H9 (cell line): Measurements from ENCODE around the gene TRIP6. TPM values are rescaled to one million over a fixed set of nuclear protein-coding genes. Genes with fewer than 3 reads are reported as not detected.
A peak's percentile ranks its signal among the peaks of the same experiment; 100 is the strongest.

Experiments used
- DNase-seq: peaks from one replicate; pipeline ENCODE4 v3.0.0-alpha.2; 2017
- H2AFZ ChIP-seq: one replicate; pipeline ENCODE4 v1.6.1; 2013; ENCODE audit warnings: mild to moderate bottlenecking, low read length, control low read depth, moderate library complexity
- H2AK5ac ChIP-seq: 2 replicates; pipeline ENCODE4 v1.6.1; 2013; ENCODE audit warnings: low read length, control low read depth, mixed read lengths; ENCODE audit not compliant: insufficient read length
- H2BK120ac ChIP-seq: one replicate; pipeline ENCODE4 v1.6.1; 2013; ENCODE audit warnings: low read depth, mild to moderate bottlenecking, low read length, control low read depth, inconsistent platforms; ENCODE audit not compliant: poor library complexity, severe bottlenecking
- H2BK12ac ChIP-seq: 2 replicates; pipeline ENCODE4 v1.6.1; 2013; ENCODE audit warnings: low read length, control low read depth, mixed read lengths, low read depth; ENCODE audit not compliant: insufficient read length
- H2BK15ac ChIP-seq: 2 replicates; pipeline ENCODE4 v1.6.1; 2013; ENCODE audit warnings: low read depth, low read length, control low read depth
- H2BK20ac ChIP-seq: one replicate; pipeline ENCODE4 v1.6.1; 2013; ENCODE audit warnings: low read depth, mild to moderate bottlenecking, low read length, control low read depth, inconsistent platforms; ENCODE audit not compliant: poor library complexity, severe bottlenecking
- H2BK5ac ChIP-seq: 2 replicates; pipeline ENCODE4 v1.6.1; 2013; ENCODE audit warnings: low read length, control low read depth, mixed read lengths; ENCODE audit not compliant: insufficient read length
- H3K14ac ChIP-seq: 2 replicates; pipeline ENCODE4 v1.6.1; 2013; ENCODE audit warnings: low read length, control low read depth; ENCODE audit not compliant: insufficient read depth
- H3K18ac ChIP-seq: 2 replicates; pipeline ENCODE4 v1.6.1; 2013; ENCODE audit warnings: low read depth, mild to moderate bottlenecking, mixed read lengths, low read length, control low read depth; ENCODE audit not compliant: insufficient read length
- H3K23ac ChIP-seq: 2 replicates; pipeline ENCODE4 v1.6.1; 2013; ENCODE audit warnings: low read length, control low read depth, mixed read lengths, low read depth; ENCODE audit not compliant: insufficient read length
- H3K23me2 ChIP-seq: 2 replicates; pipeline ENCODE4 v1.6.1; 2013; ENCODE audit warnings: low read depth, mild to moderate bottlenecking, mixed read lengths, low read length, control low read depth; ENCODE audit not compliant: insufficient read length, poor library complexity, severe bottlenecking
- H3K27ac ChIP-seq: 2 replicates; pipeline ENCODE4 v1.5.1; 2013; ENCODE audit warnings: low read length, control low read depth, mixed read lengths, low read depth; ENCODE audit not compliant: insufficient read length
- H3K27me3 ChIP-seq: 2 replicates; pipeline ENCODE4 v1.6.1; 2013; ENCODE audit warnings: low read length, control low read depth, inconsistent platforms; ENCODE audit not compliant: insufficient read depth
- H3K4ac ChIP-seq: 2 replicates; pipeline ENCODE4 v1.6.1; 2013; ENCODE audit warnings: low read depth, mild to moderate bottlenecking, control low read depth, inconsistent platforms, low read length, moderate library complexity
- H3K4me1 ChIP-seq: 2 replicates; pipeline ENCODE4 v1.6.1; 2013; ENCODE audit warnings: low read length, control low read depth, inconsistent platforms; ENCODE audit not compliant: insufficient read depth
- H3K4me2 ChIP-seq: 2 replicates; pipeline ENCODE4 v1.6.1; 2013; ENCODE audit warnings: low read length, control low read depth, mixed read lengths; ENCODE audit not compliant: insufficient read length, insufficient read depth
- H3K56ac ChIP-seq: 2 replicates; pipeline ENCODE4 v1.6.1; 2013; ENCODE audit warnings: low read depth, mild to moderate bottlenecking, mixed read lengths, low read length, control low read depth; ENCODE audit not compliant: insufficient read length
- H3K79me1 ChIP-seq: 2 replicates; pipeline ENCODE4 v1.6.1; 2013; ENCODE audit warnings: low read depth, mild to moderate bottlenecking, moderate library complexity, low read length, control low read depth, inconsistent platforms; ENCODE audit not compliant: insufficient read depth, poor library complexity, severe bottlenecking
- H3K79me2 ChIP-seq: 2 replicates; pipeline ENCODE4 v1.6.1; 2013; ENCODE audit warnings: low read length, control low read depth, inconsistent platforms; ENCODE audit not compliant: insufficient read depth
- H3K9ac ChIP-seq: 2 replicates; pipeline ENCODE4 v1.6.1; 2013; ENCODE audit warnings: low read length, control low read depth, mixed read lengths; ENCODE audit not compliant: insufficient read length; ENCODE audit errors: extremely low read depth
- H3K9me3 ChIP-seq: one replicate; pipeline ENCODE4 v1.6.1; 2013; ENCODE audit warnings: low read depth, low read length, inconsistent platforms; ENCODE audit not compliant: control insufficient read depth
- H3T11ph ChIP-seq: one replicate; pipeline ENCODE4 v1.6.1; 2013; ENCODE audit warnings: mild to moderate bottlenecking, low read length, control low read depth, inconsistent platforms
- H4K20me1 ChIP-seq: one replicate; pipeline ENCODE4 v1.6.1; 2013; ENCODE audit not compliant: control insufficient read depth, insufficient read length, insufficient read depth
- H4K5ac ChIP-seq: 2 replicates; pipeline ENCODE4 v1.6.1; 2013; ENCODE audit warnings: low read depth, mild to moderate bottlenecking, mixed read lengths, low read length, control low read depth; ENCODE audit not compliant: insufficient read length
- H4K8ac ChIP-seq: replicated peaks from 2 replicates; pipeline ENCODE4 v1.6.1; 2013; ENCODE audit warnings: low read length, control low read depth, mixed read lengths, low read depth; ENCODE audit not compliant: insufficient read length
- H4K91ac ChIP-seq: 2 replicates; pipeline ENCODE4 v1.6.1; 2013; ENCODE audit warnings: low read depth, mild to moderate bottlenecking, moderate library complexity, mixed read lengths, low read length, control low read depth; ENCODE audit not compliant: insufficient read length
- H3K27ac Mint-ChIP-seq, 3 experiments: 2 replicates in 2 of 3; 3 replicates in 1 of 3; pipeline ENCODE4 v1.8.0; 2020 to 2021; ENCODE audit warnings: mixed read lengths in 3 of 3, mild to moderate bottlenecking in 1 of 3, moderate library complexity in 1 of 3
- H3K27me3 Mint-ChIP-seq: 2 replicates; pipeline ENCODE4 v1.8.0; 2021; ENCODE audit warnings: low read depth, mild to moderate bottlenecking, moderate library complexity, mixed read lengths
- H3K36me3 Mint-ChIP-seq, 3 experiments: 2 replicates in 2 of 3; 3 replicates in 1 of 3; pipeline ENCODE4 v1.8.0; 2020 to 2021; ENCODE audit warnings: low read depth in 3 of 3, mixed read lengths in 3 of 3; ENCODE audit not compliant: insufficient read depth in 1 of 3
- H3K4me1 Mint-ChIP-seq, 2 experiments: 2 replicates each; pipeline ENCODE4 v1.8.0; 2020; ENCODE audit warnings: mixed read lengths in 2 of 2
- H3K4me3 Mint-ChIP-seq, 2 experiments: 2 replicates in 1 of 2; 3 replicates in 1 of 2; pipeline ENCODE4 v1.8.0; 2020 to 2021; ENCODE audit warnings: mild to moderate bottlenecking in 2 of 2, mixed read lengths in 2 of 2, moderate library complexity in 1 of 2
- H3K9me3 Mint-ChIP-seq, 2 experiments: 2 replicates in 1 of 2; 3 replicates in 1 of 2; pipeline ENCODE4 v1.8.0; 2020; ENCODE audit warnings: mild to moderate bottlenecking in 2 of 2, mixed read lengths in 2 of 2, moderate library complexity in 1 of 2
- WGBS: extraction: QIAGEN DNeasy Blood & Tissue Kit; methylation state at CpG from one replicate; pipeline ENCODE4 v1.1.7; 2013; ENCODE audit warnings: missing lambda C conversion rate, low lambda C conversion rate, mixed read lengths; ENCODE audit not compliant: insufficient read length; ENCODE audit errors: extremely low coverage; 5-methylcytosine and 5-hydroxymethylcytosine counted together
- total RNA-seq: library from RNA; stranded (reverse); gene quantifications from 2 replicates; pipeline ENCODE4 v1.2.1, GENCODE V29; 2021
- TF ChIP-seq, protein P1 (sequence below): fragments of 200-600 bp; sonication (generic); conservative IDR thresholded peaks from 3 replicates; pipeline ENCODE4 v1.8.0; 2021; ENCODE audit warnings: antibody characterized with exemption, mild to moderate bottlenecking

The TRIP6 gene
- total RNA-seq, 1 experiment from 2014 or later = 122 TPM

DNA sequence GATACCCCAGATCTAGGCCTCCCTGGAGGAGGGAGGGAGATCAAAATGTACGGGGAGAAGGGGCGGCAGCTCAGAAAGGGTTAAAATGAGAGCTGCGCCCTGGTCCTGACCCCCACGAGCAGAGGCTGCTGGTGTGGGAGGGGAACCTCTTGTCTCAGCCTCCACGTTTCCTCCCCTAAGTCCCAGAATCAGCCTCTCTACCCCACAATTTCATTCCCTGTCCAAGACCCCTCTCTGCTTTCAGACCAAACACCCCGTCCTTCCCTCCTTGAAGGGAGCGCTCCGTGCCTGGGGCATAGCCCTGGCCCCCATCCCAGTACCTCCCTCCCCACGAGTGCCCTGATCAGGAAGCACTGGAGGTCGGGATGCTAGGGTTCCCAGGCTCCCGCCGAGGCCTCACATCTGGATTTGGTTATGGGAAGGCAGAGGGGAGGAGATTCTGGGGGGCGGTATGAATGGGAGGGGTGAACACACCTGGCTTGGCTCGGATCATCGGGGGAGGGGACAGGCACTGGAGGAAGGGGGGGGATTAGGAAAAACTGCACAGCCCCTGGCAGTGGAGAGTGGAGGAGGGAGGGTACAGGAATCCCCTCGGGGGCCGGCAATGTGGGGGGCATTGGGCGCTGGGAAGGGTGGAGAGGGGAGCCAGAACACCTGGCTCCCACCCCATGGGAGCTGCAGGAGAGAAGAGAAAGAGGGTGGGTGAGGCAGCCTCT is 42.5 kb upstream of the TRIP6 start:
- H3K27me3 ChIP-seq = no peaks in the 10 kb centered on the region
- H2BK5ac ChIP-seq = no peak overlapping the region
- no peak overlapping the region for H3K27ac ChIP-seq
- H4K91ac ChIP-seq = no peak overlapping the region
- H4K20me1 ChIP-seq = no peaks in the 10 kb centered on the region
- no peak overlapping the region for H4K8ac ChIP-seq
- H2AFZ ChIP-seq = no peak overlapping the region
- no peak overlapping the region for H2BK15ac ChIP-seq
- no peak overlapping the region for H3K18ac ChIP-seq
- no peak overlapping the region for H4K5ac ChIP-seq
- no peak overlapping the region for H2BK12ac ChIP-seq
- peaks cover 16% of the 10 kb centered on the region for H3K23me2 ChIP-seq
- H2AK5ac ChIP-seq = no peak overlapping the region
- H3K36me3 Mint-ChIP-seq = peaks cover 40 to 63% (median 62%) of the 10 kb centered on the region in 3 experiments; a peak in 6 of 7 replicates
- peaks cover 22 to 36% of the 10 kb centered on the region in 2 experiments for H3K4me1 Mint-ChIP-seq
- peaks cover 15% of the 10 kb centered on the region for H3K79me2 ChIP-seq
- no peak for DNase-seq
- peaks cover 0 to 2% of the 10 kb centered on the region in 2 experiments; a peak in 2 of 5 replicates for H3K9me3 Mint-ChIP-seq
- no peak overlapping the region for H2BK20ac ChIP-seq
- H3K9me3 ChIP-seq = no peaks in the 10 kb centered on the region
- H3K4me3 Mint-ChIP-seq = peak overlapping the region; percentile 90 to 100
- no peak overlapping the region for H3T11ph ChIP-seq
- H3K4me1 ChIP-seq = peaks cover 7% of the 10 kb centered on the region; the same call in 1 of the 2 replicates
- peaks cover 21% of the 10 kb centered on the region for H3K79me1 ChIP-seq
- no peak overlapping the region for H3K4ac ChIP-seq
- peak overlapping the region in 2 of 3 experiments; percentile 68 to 95; a peak in 4 of 7 replicates for H3K27ac Mint-ChIP-seq
- peak overlapping the region; percentile 97 for H3K4me2 ChIP-seq
- WGBS = no CpG with 5 or more reads among the region's 18 CpGs
- TF ChIP-seq, protein P1, sequence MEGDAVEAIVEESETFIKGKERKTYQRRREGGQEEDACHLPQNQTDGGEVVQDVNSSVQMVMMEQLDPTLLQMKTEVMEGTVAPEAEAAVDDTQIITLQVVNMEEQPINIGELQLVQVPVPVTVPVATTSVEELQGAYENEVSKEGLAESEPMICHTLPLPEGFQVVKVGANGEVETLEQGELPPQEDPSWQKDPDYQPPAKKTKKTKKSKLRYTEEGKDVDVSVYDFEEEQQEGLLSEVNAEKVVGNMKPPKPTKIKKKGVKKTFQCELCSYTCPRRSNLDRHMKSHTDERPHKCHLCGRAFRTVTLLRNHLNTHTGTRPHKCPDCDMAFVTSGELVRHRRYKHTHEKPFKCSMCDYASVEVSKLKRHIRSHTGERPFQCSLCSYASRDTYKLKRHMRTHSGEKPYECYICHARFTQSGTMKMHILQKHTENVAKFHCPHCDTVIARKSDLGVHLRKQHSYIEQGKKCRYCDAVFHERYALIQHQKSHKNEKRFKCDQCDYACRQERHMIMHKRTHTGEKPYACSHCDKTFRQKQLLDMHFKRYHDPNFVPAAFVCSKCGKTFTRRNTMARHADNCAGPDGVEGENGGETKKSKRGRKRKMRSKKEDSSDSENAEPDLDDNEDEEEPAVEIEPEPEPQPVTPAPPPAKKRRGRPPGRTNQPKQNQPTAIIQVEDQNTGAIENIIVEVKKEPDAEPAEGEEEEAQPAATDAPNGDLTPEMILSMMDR = no peak
- no peak overlapping the region for H3K56ac ChIP-seq
- H2BK120ac ChIP-seq = no peak overlapping the region
- H3K23ac ChIP-seq = no peak overlapping the region
- peak overlapping the region; percentile 85 for H3K9ac ChIP-seq
- H3K27me3 Mint-ChIP-seq = no peaks in the 10 kb centered on the region; the same call in none of the 2 replicates
- H3K14ac ChIP-seq = no peak overlapping the region
